AML-193 (cell line): Measurements from ENCODE around the gene TNRC18.
"Not testable (repeated sequence)": the region's sequence is repeated elsewhere in the genome, so short reads cannot be mapped to it uniquely, and the experiment has no call there.

ENCODE experiments used
- DNase-seq, 2 experiments: peaks; one replicate each; lab custom pipeline; 2025; lab: John Stamatoyannopoulos, UW

The TNRC18 gene

DNA sequence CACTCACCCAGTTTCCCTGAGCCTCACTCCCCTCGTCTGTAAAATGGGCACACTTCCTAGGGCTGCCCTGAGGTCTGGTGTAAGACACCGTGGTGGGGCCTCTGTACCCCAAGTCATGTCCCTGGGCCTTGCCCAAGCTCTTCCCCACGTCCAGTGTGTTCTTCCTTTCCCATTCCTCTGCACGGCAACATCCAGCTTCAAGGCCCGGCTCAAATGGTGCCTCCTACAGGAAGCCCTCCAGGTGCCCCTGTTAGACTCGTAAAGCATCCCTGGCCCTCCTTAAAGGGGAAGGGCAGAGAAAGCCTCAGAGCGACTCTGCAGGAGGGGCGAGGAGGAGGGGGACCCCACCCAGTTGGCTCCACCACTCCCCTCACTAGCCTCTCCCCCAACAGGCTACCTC is 132.3 kb downstream of the TNRC18 start:
- DNase-seq, result no peak

DNA sequence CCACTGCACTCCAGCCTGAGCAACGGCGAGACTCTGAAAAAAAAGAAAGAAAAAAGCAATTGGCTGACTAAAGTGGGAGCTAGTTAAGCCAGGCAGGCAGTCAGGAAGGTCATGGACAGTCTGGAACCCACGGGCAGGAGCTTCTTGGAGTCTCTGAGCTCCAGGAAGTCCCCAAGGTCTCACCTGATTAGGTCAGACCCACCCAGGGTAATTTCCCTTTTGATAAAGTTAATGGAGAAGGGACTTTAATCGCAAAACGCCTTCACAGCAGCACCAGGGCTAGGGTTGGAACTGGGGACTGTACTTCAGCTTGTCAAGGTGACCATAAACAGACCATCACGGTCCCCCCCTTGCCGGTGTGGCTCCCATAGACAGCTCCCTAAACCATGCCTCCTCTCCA is 134.3 kb downstream of the TNRC18 start:
- DNase-seq, result no peak

DNA sequence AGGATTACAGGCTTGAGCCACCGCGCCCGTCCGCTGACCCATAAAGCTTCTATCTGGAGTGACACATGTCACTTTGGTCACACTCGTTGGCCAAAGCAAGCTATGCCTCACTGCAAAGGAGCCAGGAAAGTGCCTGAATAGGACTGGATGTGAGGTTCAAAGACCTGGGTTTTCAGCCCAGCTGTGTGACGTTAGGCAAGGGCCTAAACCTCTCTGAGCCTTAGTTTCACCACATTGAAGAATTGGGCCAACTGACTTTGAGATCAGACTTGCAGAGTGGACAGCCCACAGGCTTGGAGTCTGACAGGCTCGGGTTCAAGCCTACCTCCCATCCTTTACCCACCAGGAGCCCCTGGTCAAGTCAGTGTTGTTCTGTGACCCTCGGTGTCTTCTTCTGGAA is 135.1 kb downstream of the TNRC18 start:
- not testable (repeated sequence) for DNase-seq

DNA sequence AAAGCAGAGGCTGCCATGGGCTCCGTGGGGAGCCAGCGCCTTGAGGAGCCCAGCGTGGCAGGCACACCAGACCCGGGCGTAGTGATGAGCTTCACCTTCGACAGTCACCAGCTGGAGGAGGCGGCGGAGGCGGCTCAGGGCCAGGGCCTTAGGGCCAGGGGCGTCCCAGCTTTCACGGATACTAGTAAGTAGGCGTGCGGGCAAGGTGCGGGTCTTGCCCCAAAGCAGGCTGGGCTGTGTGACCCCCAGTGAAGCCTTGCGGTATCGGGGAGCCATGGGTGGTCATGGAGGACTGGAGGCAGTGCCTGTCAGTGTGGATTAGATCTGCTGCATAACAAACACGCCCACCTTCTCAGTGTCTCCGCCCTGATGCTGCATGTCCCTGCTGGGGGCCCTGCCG is 135.8 kb downstream of the TNRC18 start:
- DNase-seq, result no peak

DNA sequence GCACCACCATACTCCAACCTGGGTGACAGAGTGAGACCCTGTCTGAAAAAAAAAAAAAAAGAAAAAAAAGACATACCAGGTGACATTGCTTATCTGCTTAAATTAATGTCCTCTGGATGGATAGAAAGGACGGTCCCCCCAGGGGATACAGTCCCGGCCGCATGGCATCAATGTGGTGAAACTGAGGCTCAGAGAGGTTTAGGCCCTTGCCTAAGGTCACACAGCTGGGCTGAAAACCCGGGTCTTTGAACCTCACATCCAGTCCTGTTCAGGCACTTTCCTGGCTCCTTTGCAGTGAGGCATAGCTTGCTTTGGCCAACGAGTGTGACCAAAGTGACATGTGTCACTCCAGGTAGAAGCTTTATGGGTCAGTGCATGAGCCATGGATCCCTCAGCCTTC is 136.3 kb downstream of the TNRC18 start:
- DNase-seq, result not testable (repeated sequence)

DNA sequence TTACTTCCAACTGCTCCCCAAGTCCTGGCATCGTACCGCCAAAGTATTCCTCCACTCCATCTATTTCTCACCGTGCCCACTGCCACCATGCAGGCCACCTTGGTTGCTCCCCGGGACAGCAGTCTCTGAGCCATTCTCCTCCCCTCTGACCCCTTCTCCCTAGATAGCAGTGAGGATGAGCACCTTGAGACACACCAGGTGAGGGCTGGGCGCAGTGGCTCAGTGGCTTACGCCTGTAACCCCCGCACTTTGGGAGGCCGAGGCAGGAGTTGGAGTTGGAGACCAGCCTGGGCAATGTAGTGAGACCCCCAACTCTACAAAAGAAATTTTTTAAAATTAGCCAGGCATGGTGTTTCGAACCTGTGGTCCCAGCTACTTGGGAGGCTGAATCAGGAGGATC is 136.7 kb downstream of the TNRC18 start:
- no peak for DNase-seq

DNA sequence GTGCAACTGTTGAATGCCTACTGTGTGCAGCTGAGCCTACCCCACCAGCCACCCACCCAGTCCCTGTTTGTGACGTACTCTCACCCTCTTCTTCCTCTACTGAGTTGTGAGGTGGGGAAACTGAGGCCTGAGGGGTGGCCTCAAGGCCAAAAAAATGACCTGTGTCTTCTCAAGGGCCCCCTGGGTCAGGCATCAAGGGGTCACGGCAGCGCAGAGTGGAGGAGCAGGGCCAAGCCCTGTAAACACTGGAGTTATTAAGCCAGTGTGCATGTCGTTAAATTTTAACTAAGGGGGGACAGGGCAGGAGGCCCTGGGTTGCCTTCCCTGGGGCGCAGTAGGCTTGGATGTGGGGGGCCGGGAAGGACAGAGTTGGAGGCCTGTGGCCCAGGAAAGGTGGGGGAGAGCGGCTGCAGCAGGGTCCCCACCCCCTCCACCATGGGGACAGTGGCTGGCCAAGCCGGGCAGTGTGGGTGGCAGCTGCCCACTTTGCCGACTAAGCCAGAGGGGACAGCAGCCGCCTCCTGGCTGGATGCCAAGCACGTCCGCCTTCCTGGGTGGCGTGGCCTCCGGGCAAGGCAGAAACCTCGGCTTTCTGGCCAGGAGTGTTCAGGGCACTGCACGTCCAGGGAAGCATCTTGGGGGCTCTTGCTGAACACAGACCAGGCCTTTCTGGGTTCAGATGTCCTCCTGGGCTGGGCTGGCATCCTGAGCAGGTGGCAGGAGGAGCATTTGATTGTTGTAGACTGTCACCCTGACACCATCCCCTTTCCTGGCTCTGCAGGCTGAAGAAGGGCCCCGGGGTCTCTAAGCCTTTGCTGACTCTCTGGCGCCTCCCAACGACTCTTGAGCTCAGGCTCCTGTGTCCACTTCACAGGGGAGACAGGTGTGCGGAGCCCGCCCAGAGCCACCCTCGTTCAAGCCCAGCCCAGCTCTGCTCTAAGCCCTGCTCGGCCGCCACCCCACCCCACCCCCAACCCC is 139.0 kb downstream of the TNRC18 start:
- DNase-seq, result no peak

DNA sequence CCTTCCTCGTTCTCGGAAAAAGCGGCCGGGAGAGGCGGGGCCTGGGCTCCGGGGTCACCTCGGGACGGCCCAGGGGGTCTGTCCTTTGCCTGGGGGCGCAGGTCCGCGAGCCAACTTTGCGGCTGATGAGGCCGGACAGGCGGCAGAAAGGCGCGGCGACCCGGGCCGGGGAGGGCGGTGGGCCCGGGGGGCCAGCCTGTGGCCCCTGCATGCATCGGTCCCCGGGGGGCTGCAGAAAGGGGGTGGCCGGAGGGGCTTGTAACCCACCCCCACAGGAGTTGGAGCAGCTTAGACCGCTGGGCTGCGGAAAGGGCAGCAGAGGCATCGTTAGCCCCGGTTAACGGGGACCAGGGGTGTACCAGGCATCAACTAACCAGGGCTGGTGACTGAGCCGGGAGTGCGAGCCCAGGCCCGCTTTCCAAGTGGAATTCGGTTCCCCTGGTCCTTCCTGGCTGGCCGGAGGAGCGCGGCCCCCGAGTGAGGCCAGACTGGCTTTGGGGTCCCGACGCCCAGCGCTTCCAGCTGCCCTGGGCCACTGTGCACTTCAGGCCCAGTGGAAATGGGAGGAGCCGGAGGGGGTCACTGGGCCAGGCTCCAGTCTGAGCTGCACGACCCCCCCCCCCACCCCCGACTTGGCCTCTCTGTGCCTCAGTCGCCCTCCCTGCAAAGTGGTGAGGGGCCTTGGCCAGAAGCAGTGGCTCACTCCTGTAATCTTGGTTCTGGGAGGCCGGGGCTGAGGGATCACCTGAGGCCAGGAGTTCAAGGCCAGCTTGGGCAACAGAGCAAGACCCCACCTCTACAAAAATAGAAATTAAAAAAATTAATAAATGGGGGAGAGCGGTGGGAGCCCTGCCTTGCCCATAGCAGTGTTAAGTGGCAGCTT is 140.0 kb downstream of the TNRC18 start:
- no peak for DNase-seq

DNA sequence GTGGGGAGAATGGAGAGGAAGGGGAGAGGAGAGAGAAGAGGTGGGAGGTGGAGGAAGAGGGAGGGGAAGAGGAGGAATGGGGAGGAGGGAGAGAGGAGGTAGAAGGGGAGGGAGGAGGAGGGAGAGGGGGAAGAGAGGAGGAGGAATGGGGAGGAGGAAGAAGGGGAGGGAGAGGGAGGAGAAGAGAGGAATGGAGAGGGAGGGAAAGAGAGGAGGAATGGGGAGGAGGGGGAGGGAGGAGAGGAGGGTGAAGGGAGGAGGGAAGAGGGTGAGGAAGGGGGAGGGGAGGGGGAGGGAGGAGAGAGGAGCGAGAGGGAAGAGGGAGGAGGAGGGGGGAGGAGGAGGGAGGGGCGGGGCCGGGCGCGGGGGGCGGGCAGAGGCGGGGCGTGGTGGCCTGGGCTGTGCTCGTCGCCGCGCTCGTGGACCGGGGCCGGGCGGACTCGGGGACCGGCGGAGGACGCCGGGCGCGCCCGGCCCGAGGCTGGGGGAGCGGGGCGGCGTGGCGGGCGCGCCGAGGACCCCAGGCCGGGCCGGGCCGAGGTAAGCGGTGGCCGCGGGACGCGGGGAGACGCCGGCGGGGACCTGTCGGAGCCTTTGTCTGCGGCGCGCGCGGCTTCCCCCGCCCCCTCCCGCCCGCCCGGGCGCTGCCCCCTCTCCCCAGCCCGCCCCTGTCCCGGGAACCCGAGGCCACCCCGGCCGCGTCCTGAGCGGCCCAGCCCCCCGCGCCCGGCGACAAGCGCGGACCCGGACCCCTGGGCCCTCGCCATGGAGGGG is 140.9 kb downstream of the TNRC18 start, which contains the start of gene SLC29A4:
Gene SLC29A4 (plus strand): TSS at position 401 of the 774 bp plus-strand sequence. CDS start 4,874 bp downstream, outside the sequence.
- no peak for DNase-seq

DNA sequence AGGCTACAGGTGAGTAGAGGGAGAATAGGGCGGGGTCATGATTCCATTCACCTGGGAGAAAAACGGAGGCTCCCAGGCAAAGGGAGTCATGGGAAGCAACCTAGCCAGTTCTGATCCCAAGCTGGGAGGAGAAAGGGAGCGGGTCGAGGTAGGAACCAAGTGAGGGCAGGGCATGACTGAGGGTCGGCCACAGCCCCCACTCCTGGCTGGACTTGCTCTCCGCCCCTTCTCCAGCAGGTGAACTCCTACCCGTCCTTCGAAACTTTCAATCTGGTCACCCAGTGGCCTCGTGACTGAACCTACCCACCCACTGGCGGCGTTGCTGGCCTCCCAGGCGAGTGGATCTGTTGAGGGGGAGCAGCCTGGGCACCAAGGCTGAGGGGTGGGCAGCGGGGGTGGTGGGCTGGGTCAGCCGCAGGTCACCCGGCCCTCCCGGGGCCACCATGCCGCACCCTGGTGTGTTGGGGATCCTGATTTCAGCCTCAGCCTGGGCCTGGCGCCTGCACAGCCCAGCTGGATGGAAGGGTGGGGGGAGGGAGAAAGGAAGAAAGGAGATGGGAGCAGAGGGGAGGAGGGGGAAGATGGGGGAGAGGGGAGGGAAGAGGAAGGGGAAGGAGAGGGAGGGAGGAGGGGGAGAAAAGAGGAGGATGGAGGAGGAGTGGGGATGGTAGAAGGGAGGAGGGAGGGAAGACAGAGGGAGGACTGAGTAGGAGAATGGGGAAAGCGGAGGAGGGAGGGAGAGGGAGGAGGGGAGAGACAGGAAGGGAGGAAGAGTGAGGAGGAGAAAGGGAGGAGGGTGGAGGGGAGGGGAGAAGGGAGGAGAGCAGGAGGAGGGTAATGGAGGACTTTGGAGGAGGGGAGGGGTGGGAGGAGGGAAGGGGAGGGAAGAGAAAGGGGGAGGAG is 141.8 kb downstream of the TNRC18 start:
- not testable (repeated sequence) for DNase-seq

DNA sequence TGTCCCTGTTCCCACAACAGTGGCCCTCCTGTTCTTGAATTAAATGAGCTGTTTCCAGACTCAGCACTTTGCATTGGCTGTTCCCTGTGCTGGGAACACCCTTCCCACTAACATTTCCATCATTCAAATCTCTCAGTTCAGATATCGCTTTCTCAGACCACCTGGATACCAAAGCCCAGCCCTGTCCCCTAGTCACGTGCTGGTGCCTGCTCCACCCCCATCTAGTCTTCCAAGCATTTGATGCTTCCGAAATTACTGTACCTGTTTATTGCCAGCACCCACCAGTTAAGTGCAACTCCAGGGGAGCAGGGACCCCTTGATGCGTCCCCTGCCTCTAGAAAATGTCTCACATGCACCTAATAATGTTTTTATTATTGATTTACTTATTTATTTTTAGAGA is 143.9 kb downstream of the TNRC18 start:
- no peak for DNase-seq

DNA sequence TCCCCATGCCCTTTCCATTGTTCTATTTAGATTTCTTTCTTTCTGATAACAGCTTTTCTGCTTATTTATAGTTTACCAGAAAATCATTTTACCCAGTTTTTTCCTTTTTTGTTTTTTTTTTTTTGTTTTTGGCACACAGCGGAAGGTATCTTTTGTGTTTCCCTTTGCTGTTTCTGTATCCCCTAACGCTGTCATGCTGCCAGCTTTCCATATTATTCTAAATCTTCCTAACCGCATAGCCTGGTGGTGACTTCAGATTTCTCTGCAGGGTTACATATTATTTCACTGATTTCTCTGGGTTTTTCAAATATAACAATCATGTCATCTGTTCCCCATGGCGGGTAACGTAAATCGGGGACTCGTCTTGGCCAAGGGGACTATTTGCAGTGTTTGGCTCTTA is 144.9 kb downstream of the TNRC18 start:
- no peak for DNase-seq

DNA sequence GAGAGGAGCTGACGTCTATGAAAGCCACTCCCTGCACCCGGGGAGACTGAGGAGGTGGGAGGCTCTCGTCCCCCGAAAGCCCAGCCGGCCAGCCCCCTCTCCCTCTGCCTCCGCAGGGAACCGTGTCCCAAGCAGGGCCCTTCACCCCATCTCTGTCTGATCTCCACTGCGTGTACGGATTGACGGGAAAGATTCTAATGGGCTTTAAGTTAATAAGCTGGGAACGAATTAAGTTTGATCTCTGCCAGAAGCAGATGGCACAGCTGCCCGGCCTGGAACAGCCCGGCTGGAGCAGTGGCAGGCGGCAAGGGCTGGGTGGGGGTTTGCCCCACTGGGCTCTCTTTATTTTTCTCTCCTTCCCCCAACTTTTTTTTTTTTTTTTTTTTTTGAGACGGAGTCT is 147.0 kb downstream of the TNRC18 start:
- DNase-seq, result no peak

DNA sequence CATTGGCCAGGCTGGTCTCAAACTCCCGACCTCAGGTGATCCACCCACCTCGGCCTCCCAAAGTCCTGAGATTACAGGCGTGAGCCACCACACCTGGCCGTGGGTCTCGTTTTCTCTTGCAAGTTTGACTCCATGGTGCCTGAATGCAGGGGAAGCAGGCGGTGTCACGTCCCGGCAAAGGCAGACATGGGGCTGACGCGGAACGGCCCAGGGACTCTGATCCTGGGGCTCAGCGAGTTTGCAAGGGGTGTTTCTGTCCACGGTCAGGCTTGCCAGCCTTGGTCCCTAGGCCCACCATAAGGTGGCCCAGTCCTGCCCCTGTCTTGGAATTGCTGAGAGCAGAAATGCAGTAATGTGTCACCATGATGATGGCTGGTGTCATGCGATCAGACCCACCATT is 147.5 kb downstream of the TNRC18 start:
- DNase-seq, result not testable (repeated sequence)

DNA sequence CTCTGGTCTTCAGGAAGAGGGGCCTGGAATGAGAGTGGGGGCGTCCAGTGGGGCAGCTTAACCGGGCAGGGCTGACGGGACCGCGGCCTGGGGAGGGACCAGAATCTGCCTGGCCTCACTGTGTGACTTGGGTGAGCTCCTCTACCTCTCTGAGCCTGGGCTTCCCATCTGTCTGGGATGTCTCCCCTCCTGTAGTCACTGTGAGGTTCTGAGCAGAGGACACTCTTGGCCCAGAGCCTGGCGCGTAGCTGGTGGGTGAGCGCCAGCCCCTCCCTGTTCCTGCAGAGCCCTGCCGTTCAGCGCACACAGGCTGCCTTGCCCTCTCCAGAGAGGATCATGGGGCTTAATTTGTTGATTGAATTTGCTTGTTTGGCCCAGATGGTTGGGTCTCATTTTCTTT is 148.1 kb downstream of the TNRC18 start:
- DNase-seq, result not testable (repeated sequence)

DNA sequence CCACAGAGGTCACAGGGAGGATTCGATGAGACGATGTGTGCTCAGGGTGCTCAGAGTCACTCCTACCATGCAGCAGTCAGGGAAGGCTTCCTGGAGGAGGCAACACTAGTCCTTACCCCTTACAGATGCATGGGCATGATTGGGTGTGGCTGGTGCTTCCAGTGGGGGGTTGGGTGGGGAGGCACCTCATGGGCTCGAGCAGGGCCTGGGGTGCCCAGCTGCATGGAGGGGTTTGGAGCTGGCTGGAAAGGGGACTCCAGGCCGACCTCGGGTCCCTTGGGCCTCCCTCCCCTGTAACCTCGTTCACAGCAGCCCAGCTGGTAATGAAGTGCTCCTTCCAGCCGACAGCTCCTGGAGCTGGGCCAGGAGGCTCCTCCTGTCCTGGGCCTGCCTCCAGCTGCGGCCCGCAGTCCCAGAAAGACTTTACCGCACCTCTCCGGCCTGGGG is 148.6 kb downstream of the TNRC18 start:
- not testable (repeated sequence) for DNase-seq

DNA sequence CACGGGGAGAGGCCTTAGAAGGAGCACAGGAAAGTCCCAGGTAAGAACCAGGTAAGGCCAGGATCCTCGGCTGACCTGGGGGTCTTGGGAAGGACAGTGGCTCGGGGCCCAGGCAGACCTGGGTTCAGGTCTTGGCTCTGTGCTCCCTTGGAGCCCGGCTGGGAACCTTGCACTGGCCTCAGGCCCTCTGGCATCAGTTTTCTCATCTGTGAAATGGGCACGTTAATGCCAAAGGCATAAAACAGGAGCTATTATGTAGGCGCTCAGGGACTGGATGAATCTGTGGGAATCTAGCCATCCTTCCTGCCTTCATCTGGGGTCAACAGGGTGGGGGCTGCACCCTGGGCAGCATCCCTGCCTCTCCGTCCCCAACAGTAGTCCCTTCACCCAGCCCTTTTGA is 149.2 kb downstream of the TNRC18 start:
- DNase-seq, result no peak

DNA sequence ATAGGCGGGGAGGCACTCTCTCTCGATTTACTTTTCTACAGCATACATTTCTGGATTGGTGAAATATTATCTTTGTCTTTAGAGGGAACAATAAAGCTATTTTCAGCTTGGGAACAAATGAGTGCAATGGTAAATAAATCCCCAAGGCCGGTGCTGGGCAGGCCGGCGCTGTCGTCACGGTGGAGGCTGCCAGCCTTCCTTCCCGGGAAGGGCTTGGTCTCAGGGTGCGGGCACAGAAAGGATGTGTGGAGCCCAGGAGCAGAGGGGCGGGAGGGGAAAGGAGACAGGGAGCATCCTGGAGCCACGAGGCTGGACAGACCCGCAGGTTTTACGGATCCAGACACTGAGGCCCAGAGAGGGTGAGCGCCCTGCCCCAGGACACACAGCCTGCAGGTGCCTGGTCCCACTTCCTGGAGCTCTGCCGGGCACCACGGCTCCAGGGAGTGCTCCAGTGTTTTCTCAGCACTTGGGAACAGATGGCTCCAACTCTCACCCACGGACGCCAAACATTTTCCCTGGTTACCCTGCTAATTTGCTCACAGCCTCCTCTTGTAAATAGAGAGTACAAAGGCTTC is 149.7 kb downstream of the TNRC18 start:
- not testable (repeated sequence) for DNase-seq

DNA sequence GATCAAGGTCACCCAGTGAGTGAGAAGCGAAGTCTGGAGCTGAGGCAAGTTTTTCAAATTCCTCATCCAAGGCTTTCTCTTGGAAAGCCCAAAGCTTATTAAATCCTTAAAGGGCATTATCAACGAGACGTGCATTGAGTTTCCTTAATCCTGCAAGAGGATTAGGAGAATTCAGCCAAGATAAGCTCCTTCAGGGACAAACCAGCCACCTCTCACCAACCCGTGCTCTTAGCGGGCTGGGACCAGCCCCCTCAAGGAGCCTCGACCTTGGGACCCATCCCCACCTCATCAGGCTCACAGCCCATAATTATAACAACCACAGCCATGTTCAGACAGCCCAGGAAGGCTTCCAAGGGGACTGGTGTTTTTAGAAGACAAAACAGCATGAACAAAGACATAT is 152.8 kb downstream of the TNRC18 start:
- DNase-seq, result no peak

DNA sequence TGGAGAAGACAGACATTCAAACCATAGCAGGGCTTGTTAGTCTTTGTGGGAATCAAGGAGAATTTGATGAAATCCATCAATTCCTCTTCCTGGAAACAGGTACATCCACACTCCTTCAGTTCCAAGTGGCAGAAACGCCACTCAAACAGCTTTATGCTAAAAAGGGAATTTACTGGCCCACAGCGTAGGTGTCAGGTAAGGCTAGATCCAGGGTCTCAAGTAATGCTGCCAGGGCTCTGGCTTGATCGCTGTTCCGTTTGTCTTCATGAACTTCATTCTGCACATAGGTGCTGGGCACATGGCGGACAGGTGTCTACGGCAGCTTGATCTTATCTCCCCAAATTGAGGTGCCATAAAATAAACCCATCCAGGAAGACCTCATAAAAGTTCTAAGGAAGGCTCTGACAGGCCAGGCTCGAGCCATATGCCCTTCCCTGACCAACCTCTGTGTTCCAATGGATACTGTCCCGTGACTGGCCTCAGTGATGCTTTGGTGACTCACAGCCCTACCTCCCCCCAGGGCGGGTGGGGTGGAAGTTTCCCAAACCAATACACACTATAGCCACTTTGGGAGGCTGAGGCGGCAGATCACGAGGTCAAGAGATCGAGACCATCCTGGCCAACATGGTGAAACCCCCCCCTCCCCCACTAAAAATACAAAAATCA is 153.5 kb downstream of the TNRC18 start:
- DNase-seq, result not testable (repeated sequence)
